Activated B cell treated with CpG ODN at 0.5 μM for 24 hours (primary cell): ENCODE measurements around the gene TMEM178B. TPM values are rescaled to one million over a fixed set of nuclear protein-coding genes. Genes with fewer than 3 reads are reported as not detected.

Experiments used
- ATAC-seq: fragments of 200-7000 bp; cut with Tn5 transposase; one replicate; pipeline ENCODE4 v1.10.0; 2021; ENCODE audit warnings: low read depth, mild to moderate bottlenecking, moderate library complexity
- CTCF ChIA-PET: fragments of 350-600 bp; sonication (Branson Sonifier 250); formaldehyde crosslinking; loops from one replicate; lab custom pipeline; 2021; ENCODE audit warnings: antibody characterized with exemption; lab: Charles Lee
- POLR2A ChIA-PET: fragments of 350-600 bp; sonication (Branson Sonifier 250); formaldehyde crosslinking; loops from one replicate; lab custom pipeline; 2021; ENCODE audit warnings: antibody characterized with exemption; lab: Charles Lee
- DNase-seq: peaks from one replicate; pipeline ENCODE4 v3.0.0; 2022
- H3K27ac Mint-ChIP-seq: one replicate; pipeline ENCODE4 v1.8.0; 2020; ENCODE audit warnings: mixed read lengths
- H3K27me3 Mint-ChIP-seq: one replicate; pipeline ENCODE4 v1.8.0; 2021; ENCODE audit warnings: mixed read lengths
- H3K36me3 Mint-ChIP-seq: one replicate; pipeline ENCODE4 v1.8.0; 2021; ENCODE audit warnings: low read depth, mixed read lengths
- H3K4me1 Mint-ChIP-seq: one replicate; pipeline ENCODE4 v1.8.0; 2021; ENCODE audit warnings: mixed read lengths
- H3K4me3 Mint-ChIP-seq: one replicate; pipeline ENCODE4 v1.8.0; 2020; ENCODE audit warnings: mild to moderate bottlenecking, mixed read lengths
- H3K9me3 Mint-ChIP-seq: one replicate; pipeline ENCODE4 v1.8.0; 2020; ENCODE audit warnings: mixed read lengths
- CTCF ChIP-seq: fragments of 200-600 bp; IDR thresholded peaks from one replicate; pipeline ENCODE4 v1.8.0; 2022; ENCODE audit warnings: antibody characterized with exemption, mild to moderate bottlenecking
- intact Hi-C: fragments of 100-400 bp; cut with micrococcal nuclease; formaldehyde crosslinking; loops from one replicate; pipeline ENCODE4 v1.15.1; 2024
- total RNA-seq: library from RNA; stranded (reverse); gene quantifications from 2 replicates; pipeline ENCODE4 v1.2.3, GENCODE V29; 2022

Gene TMEM178B
- total RNA-seq, 1 donor from 2014 or later, result 0.49 TPM

DNA sequence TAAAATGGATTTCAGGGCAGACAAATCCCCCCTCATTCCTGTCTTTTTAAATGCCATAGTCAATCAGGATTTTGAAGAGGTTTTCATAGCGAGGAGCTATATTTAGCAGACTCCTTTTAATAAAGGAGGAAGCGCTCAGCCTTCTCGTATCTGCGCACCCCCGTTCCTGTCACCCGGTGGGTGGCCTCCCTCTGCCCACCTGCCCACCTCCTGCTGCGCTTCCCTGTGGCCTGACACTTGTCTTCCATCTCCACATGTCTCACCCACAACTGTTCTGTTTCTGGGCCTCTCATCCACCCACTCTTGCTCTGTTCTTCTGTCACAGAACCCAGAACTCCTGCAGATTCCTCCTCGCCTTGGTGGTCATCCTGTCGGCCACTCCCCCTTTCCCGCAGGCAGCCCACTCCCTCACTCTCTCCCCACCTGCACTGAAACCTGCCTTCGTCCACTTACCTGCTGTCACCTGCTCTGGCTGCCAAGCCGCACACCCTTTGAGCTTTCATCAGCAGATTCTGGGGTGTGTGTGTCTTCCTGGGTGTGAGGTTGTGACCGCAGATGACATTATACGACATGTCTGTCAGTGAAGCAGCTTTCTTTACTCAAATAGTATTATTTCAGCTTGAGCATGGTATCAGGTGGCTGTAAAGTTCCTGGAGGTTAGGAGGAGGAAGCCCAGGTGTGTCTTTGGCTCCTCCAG, 313.8 kb downstream of the TMEM178B start:
- H3K4me3 Mint-ChIP-seq, result no peak overlapping the region
- POLR2A ChIA-PET, result no interaction called here
- H3K4me1 Mint-ChIP-seq, result no peaks in the 10 kb centered on the region
- no peak for ATAC-seq
- H3K27ac Mint-ChIP-seq, result no peak overlapping the region
- TF ChIP-seq CTCF, result no peak
- H3K36me3 Mint-ChIP-seq, result no peaks in the 10 kb centered on the region
- peaks cover 4% of the 10 kb centered on the region for H3K27me3 Mint-ChIP-seq
- CTCF ChIA-PET, result no interaction called here
- H3K9me3 Mint-ChIP-seq, result no peaks in the 10 kb centered on the region
- intact Hi-C loops, result no loop called here
- DNase-seq, result no peak

GRCh38 chr7:141389140-141389796, 315.4 kb downstream of the TMEM178B start:
- DNase-seq, result no peak
- H3K9me3 Mint-ChIP-seq, result no peaks in the 10 kb centered on the region
- CTCF ChIA-PET, result no interaction called here
- H3K27me3 Mint-ChIP-seq, result peaks cover 4% of the 10 kb centered on the region
- intact Hi-C loops, result no loop called here
- H3K4me3 Mint-ChIP-seq, result no peak overlapping the region
- TF ChIP-seq CTCF, result no peak
- no peaks in the 10 kb centered on the region for H3K36me3 Mint-ChIP-seq
- no peak for ATAC-seq
- H3K4me1 Mint-ChIP-seq, result no peaks in the 10 kb centered on the region
- POLR2A ChIA-PET, result no interaction called here
- no peak overlapping the region for H3K27ac Mint-ChIP-seq

DNA sequence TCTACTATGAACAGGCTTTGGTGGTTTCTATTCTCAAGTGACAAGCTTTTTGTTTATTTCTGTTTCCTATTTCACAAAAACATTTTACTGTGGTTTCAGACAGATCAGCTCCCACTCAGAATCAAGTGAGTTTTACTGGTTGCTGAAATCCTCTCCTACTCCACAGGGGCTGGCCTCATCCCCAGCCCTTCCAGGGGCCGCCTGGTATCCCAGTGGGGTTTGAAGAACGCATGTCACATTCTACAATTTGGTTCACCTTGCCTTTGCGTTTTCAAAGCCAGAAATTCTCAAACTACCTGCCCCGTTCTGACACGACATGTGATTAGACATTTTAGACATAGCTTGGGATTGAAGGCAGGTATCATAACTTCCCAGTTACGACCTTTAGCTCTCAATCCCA, 316.5 kb downstream of the TMEM178B start:
- intact Hi-C loops, result no loop called here

DNA sequence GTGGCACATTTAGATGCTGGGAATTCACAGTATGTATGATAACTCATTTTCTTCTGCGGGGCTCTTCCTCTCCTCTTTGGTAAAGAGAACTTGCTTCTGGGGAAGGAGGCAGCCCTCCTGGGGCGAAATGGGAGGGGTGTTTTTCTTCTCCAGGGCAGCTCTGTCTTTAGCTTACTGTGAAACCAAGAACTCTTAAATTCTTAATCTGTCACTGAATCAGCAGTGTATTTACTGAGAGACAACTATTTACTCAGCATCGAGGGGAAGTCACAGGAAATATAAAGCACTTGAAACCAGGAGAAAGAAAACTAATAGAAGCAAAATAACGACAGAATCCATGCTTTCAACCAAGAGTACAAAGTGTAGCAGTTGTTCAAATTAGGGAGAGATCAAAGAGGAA, 319.2 kb downstream of the TMEM178B start:
- H3K27ac Mint-ChIP-seq, result no peak overlapping the region
- H3K9me3 Mint-ChIP-seq, result no peaks in the 10 kb centered on the region
- no peaks in the 10 kb centered on the region for H3K4me1 Mint-ChIP-seq
- no peaks in the 10 kb centered on the region for H3K36me3 Mint-ChIP-seq
- CTCF ChIA-PET, result no interaction called here
- POLR2A ChIA-PET, result no interaction called here
- TF ChIP-seq CTCF, result no peak
- intact Hi-C loops, result no loop called here
- H3K27me3 Mint-ChIP-seq, result peaks cover 2% of the 10 kb centered on the region
- H3K4me3 Mint-ChIP-seq, result no peak overlapping the region
- no peak for DNase-seq
- no peak for ATAC-seq

More for the DNA sequence above, 316.5 kb downstream of the TMEM178B start:
- TF ChIP-seq CTCF, result no peak
- ATAC-seq (no peak), DNase-seq (no peak)
- H3K4me3 Mint-ChIP-seq, result no peak overlapping the region
- peaks cover 4% of the 10 kb centered on the region for H3K27me3 Mint-ChIP-seq
- H3K9me3 Mint-ChIP-seq, result no peaks in the 10 kb centered on the region
- H3K4me1 Mint-ChIP-seq, result no peaks in the 10 kb centered on the region
- H3K27ac Mint-ChIP-seq, result no peak overlapping the region
- H3K36me3 Mint-ChIP-seq, result no peaks in the 10 kb centered on the region
- ChIA-PET POLR2A (no interaction called here), CTCF (no interaction called here)

- H3K27ac Mint-ChIP-seq, result no peak overlapping the region
- DNase-seq (no peak), ATAC-seq (no peak)
- no peaks in the 10 kb centered on the region for H3K9me3 Mint-ChIP-seq
- CTCF ChIA-PET, result no interaction called here
- no peaks in the 10 kb centered on the region for H3K36me3 Mint-ChIP-seq
- intact Hi-C loops, result no loop called here
- POLR2A ChIA-PET, result no interaction called here
- H3K27me3 Mint-ChIP-seq, result no peaks in the 10 kb centered on the region
- H3K4me1 Mint-ChIP-seq, result no peaks in the 10 kb centered on the region
- no peak for TF ChIP-seq CTCF
- H3K4me3 Mint-ChIP-seq, result no peak overlapping the region
Measured at GRCh38 chr7:141397236-141398163, 323.6 kb downstream of the TMEM178B start.
